H9 (cell line): ENCODE results near the gene RYR3. TPM values are rescaled to one million over a fixed set of nuclear protein-coding genes. Genes with fewer than 3 reads are reported as not detected.

Source experiments
- DNase-seq: peaks from one replicate; pipeline ENCODE4 v3.0.0-alpha.2; 2017
- H2AFZ ChIP-seq: one replicate; pipeline ENCODE4 v1.6.1; 2013; ENCODE audit warnings: mild to moderate bottlenecking, low read length, control low read depth, moderate library complexity
- H2AK5ac ChIP-seq: 2 replicates; pipeline ENCODE4 v1.6.1; 2013; ENCODE audit warnings: low read length, control low read depth, mixed read lengths; ENCODE audit not compliant: insufficient read length
- H2BK120ac ChIP-seq: one replicate; pipeline ENCODE4 v1.6.1; 2013; ENCODE audit warnings: low read depth, mild to moderate bottlenecking, low read length, control low read depth, inconsistent platforms; ENCODE audit not compliant: poor library complexity, severe bottlenecking
- H2BK12ac ChIP-seq: 2 replicates; pipeline ENCODE4 v1.6.1; 2013; ENCODE audit warnings: low read length, control low read depth, mixed read lengths, low read depth; ENCODE audit not compliant: insufficient read length
- H2BK15ac ChIP-seq: 2 replicates; pipeline ENCODE4 v1.6.1; 2013; ENCODE audit warnings: low read depth, low read length, control low read depth
- H2BK20ac ChIP-seq: one replicate; pipeline ENCODE4 v1.6.1; 2013; ENCODE audit warnings: low read depth, mild to moderate bottlenecking, low read length, control low read depth, inconsistent platforms; ENCODE audit not compliant: poor library complexity, severe bottlenecking
- H2BK5ac ChIP-seq: 2 replicates; pipeline ENCODE4 v1.6.1; 2013; ENCODE audit warnings: low read length, control low read depth, mixed read lengths; ENCODE audit not compliant: insufficient read length
- H3K14ac ChIP-seq: 2 replicates; pipeline ENCODE4 v1.6.1; 2013; ENCODE audit warnings: low read length, control low read depth; ENCODE audit not compliant: insufficient read depth
- H3K18ac ChIP-seq: 2 replicates; pipeline ENCODE4 v1.6.1; 2013; ENCODE audit warnings: low read depth, mild to moderate bottlenecking, mixed read lengths, low read length, control low read depth; ENCODE audit not compliant: insufficient read length
- H3K23ac ChIP-seq: 2 replicates; pipeline ENCODE4 v1.6.1; 2013; ENCODE audit warnings: low read length, control low read depth, mixed read lengths, low read depth; ENCODE audit not compliant: insufficient read length
- H3K23me2 ChIP-seq: 2 replicates; pipeline ENCODE4 v1.6.1; 2013; ENCODE audit warnings: low read depth, mild to moderate bottlenecking, mixed read lengths, low read length, control low read depth; ENCODE audit not compliant: insufficient read length, poor library complexity, severe bottlenecking
- H3K27ac ChIP-seq: 2 replicates; pipeline ENCODE4 v1.5.1; 2013; ENCODE audit warnings: low read length, control low read depth, mixed read lengths, low read depth; ENCODE audit not compliant: insufficient read length
- H3K27me3 ChIP-seq: 2 replicates; pipeline ENCODE4 v1.6.1; 2013; ENCODE audit warnings: low read length, control low read depth, inconsistent platforms; ENCODE audit not compliant: insufficient read depth
- H3K4ac ChIP-seq: 2 replicates; pipeline ENCODE4 v1.6.1; 2013; ENCODE audit warnings: low read depth, mild to moderate bottlenecking, control low read depth, inconsistent platforms, low read length, moderate library complexity
- H3K4me1 ChIP-seq: 2 replicates; pipeline ENCODE4 v1.6.1; 2013; ENCODE audit warnings: low read length, control low read depth, inconsistent platforms; ENCODE audit not compliant: insufficient read depth
- H3K4me2 ChIP-seq: 2 replicates; pipeline ENCODE4 v1.6.1; 2013; ENCODE audit warnings: low read length, control low read depth, mixed read lengths; ENCODE audit not compliant: insufficient read length, insufficient read depth
- H3K56ac ChIP-seq: 2 replicates; pipeline ENCODE4 v1.6.1; 2013; ENCODE audit warnings: low read depth, mild to moderate bottlenecking, mixed read lengths, low read length, control low read depth; ENCODE audit not compliant: insufficient read length
- H3K79me1 ChIP-seq: 2 replicates; pipeline ENCODE4 v1.6.1; 2013; ENCODE audit warnings: low read depth, mild to moderate bottlenecking, moderate library complexity, low read length, control low read depth, inconsistent platforms; ENCODE audit not compliant: insufficient read depth, poor library complexity, severe bottlenecking
- H3K79me2 ChIP-seq: 2 replicates; pipeline ENCODE4 v1.6.1; 2013; ENCODE audit warnings: low read length, control low read depth, inconsistent platforms; ENCODE audit not compliant: insufficient read depth
- H3K9ac ChIP-seq: 2 replicates; pipeline ENCODE4 v1.6.1; 2013; ENCODE audit warnings: low read length, control low read depth, mixed read lengths; ENCODE audit not compliant: insufficient read length; ENCODE audit errors: extremely low read depth
- H3K9me3 ChIP-seq: one replicate; pipeline ENCODE4 v1.6.1; 2013; ENCODE audit warnings: low read depth, low read length, inconsistent platforms; ENCODE audit not compliant: control insufficient read depth
- H3T11ph ChIP-seq: one replicate; pipeline ENCODE4 v1.6.1; 2013; ENCODE audit warnings: mild to moderate bottlenecking, low read length, control low read depth, inconsistent platforms
- H4K20me1 ChIP-seq: one replicate; pipeline ENCODE4 v1.6.1; 2013; ENCODE audit not compliant: control insufficient read depth, insufficient read length, insufficient read depth
- H4K5ac ChIP-seq: 2 replicates; pipeline ENCODE4 v1.6.1; 2013; ENCODE audit warnings: low read depth, mild to moderate bottlenecking, mixed read lengths, low read length, control low read depth; ENCODE audit not compliant: insufficient read length
- H4K8ac ChIP-seq: replicated peaks from 2 replicates; pipeline ENCODE4 v1.6.1; 2013; ENCODE audit warnings: low read length, control low read depth, mixed read lengths, low read depth; ENCODE audit not compliant: insufficient read length
- H4K91ac ChIP-seq: 2 replicates; pipeline ENCODE4 v1.6.1; 2013; ENCODE audit warnings: low read depth, mild to moderate bottlenecking, moderate library complexity, mixed read lengths, low read length, control low read depth; ENCODE audit not compliant: insufficient read length
- H3K27ac Mint-ChIP-seq, 3 experiments: 2 replicates in 2 of 3; 3 replicates in 1 of 3; pipeline ENCODE4 v1.8.0; 2020 to 2021; ENCODE audit warnings: mixed read lengths in 3 of 3, mild to moderate bottlenecking in 1 of 3, moderate library complexity in 1 of 3
- H3K27me3 Mint-ChIP-seq: 2 replicates; pipeline ENCODE4 v1.8.0; 2021; ENCODE audit warnings: low read depth, mild to moderate bottlenecking, moderate library complexity, mixed read lengths
- H3K36me3 Mint-ChIP-seq, 3 experiments: 2 replicates in 2 of 3; 3 replicates in 1 of 3; pipeline ENCODE4 v1.8.0; 2020 to 2021; ENCODE audit warnings: low read depth in 3 of 3, mixed read lengths in 3 of 3; ENCODE audit not compliant: insufficient read depth in 1 of 3
- H3K4me1 Mint-ChIP-seq, 2 experiments: 2 replicates each; pipeline ENCODE4 v1.8.0; 2020; ENCODE audit warnings: mixed read lengths in 2 of 2
- H3K4me3 Mint-ChIP-seq, 2 experiments: 2 replicates in 1 of 2; 3 replicates in 1 of 2; pipeline ENCODE4 v1.8.0; 2020 to 2021; ENCODE audit warnings: mild to moderate bottlenecking in 2 of 2, mixed read lengths in 2 of 2, moderate library complexity in 1 of 2
- H3K9me3 Mint-ChIP-seq, 2 experiments: 2 replicates in 1 of 2; 3 replicates in 1 of 2; pipeline ENCODE4 v1.8.0; 2020; ENCODE audit warnings: mild to moderate bottlenecking in 2 of 2, mixed read lengths in 2 of 2, moderate library complexity in 1 of 2
- WGBS: extraction: QIAGEN DNeasy Blood & Tissue Kit; methylation state at CpG from one replicate; pipeline ENCODE4 v1.1.7; 2013; ENCODE audit warnings: missing lambda C conversion rate, low lambda C conversion rate, mixed read lengths; ENCODE audit not compliant: insufficient read length; ENCODE audit errors: extremely low coverage; 5-methylcytosine and 5-hydroxymethylcytosine counted together
- total RNA-seq: library from RNA; stranded (reverse); gene quantifications from 2 replicates; pipeline ENCODE4 v1.2.1, GENCODE V29; 2021
- TF ChIP-seq, protein P1 (sequence below): fragments of 200-600 bp; sonication (generic); conservative IDR thresholded peaks from 3 replicates; pipeline ENCODE4 v1.8.0; 2021; ENCODE audit warnings: antibody characterized with exemption, mild to moderate bottlenecking

RYR3 gene
- total RNA-seq, 1 experiment from 2014 or later: 0.85 TPM

DNA sequence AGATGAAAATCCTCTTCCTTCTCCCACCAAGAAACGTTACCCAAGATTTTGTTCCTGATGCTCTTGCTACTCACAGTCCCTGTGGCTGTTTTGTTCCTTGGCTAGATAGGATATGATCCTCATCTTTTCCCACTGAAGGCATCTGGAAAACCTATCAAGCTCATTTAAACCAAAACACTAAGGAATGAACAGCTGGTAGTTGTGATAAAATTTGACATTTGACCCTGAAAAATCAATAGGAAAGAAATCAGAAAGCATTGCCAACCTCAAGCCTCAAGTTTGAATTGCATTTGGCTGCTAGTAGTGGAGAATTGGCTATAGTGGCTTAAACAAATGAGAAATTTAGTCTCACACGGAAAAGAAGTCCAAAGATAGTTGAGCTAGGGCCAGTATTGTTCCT is 486.9 kb downstream of the RYR3 start:
- Histone ChIP-seq H2AK5ac (no peak overlapping the region), H4K5ac (no peak overlapping the region), H3K4ac (no peak overlapping the region), H3K27ac (no peak overlapping the region), H4K20me1 (no peaks in the 10 kb centered on the region), H3K18ac (no peak overlapping the region), H4K8ac (no peak overlapping the region), H3K23ac (no peak overlapping the region), H2BK12ac (no peak overlapping the region), H2BK20ac (no peak overlapping the region), H3K4me2 (no peak overlapping the region), H3T11ph (no peak overlapping the region), H3K27me3 (no peaks in the 10 kb centered on the region), H2BK5ac (no peak overlapping the region), H3K14ac (no peak overlapping the region), H2AFZ (no peak overlapping the region), H2BK15ac (no peak overlapping the region), H2BK120ac (no peak overlapping the region), H3K9ac (no peak overlapping the region), H3K4me1 (no peaks in the 10 kb centered on the region), H3K79me1 (no peaks in the 10 kb centered on the region), H4K91ac (no peak overlapping the region), H3K23me2 (no peaks in the 10 kb centered on the region), H3K56ac (no peak overlapping the region), H3K9me3 (no peaks in the 10 kb centered on the region), H3K79me2 (no peaks in the 10 kb centered on the region)
- WGBS: no CpG with 5 or more reads among the region's 2 CpGs
- no peak for DNase-seq
- peaks cover 3% of the 10 kb centered on the region in 2 experiments; a peak in 2 of 4 replicates for H3K4me1 Mint-ChIP-seq
- no peaks in the 10 kb centered on the region for H3K27me3 Mint-ChIP-seq
- TF ChIP-seq, protein P1, sequence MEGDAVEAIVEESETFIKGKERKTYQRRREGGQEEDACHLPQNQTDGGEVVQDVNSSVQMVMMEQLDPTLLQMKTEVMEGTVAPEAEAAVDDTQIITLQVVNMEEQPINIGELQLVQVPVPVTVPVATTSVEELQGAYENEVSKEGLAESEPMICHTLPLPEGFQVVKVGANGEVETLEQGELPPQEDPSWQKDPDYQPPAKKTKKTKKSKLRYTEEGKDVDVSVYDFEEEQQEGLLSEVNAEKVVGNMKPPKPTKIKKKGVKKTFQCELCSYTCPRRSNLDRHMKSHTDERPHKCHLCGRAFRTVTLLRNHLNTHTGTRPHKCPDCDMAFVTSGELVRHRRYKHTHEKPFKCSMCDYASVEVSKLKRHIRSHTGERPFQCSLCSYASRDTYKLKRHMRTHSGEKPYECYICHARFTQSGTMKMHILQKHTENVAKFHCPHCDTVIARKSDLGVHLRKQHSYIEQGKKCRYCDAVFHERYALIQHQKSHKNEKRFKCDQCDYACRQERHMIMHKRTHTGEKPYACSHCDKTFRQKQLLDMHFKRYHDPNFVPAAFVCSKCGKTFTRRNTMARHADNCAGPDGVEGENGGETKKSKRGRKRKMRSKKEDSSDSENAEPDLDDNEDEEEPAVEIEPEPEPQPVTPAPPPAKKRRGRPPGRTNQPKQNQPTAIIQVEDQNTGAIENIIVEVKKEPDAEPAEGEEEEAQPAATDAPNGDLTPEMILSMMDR: no peak
- no peaks in the 10 kb centered on the region for H3K9me3 Mint-ChIP-seq
- no peak overlapping the region for H3K27ac Mint-ChIP-seq
- no peaks in the 10 kb centered on the region for H3K36me3 Mint-ChIP-seq
- H3K4me3 Mint-ChIP-seq: no peak overlapping the region
